CD14-positive monocyte (primary cell): ENCODE measurements around the gene NFKBIA. TPM values are rescaled to one million over a fixed set of nuclear protein-coding genes. Genes with fewer than 3 reads are reported as not detected.

Experiments used
- DNase-seq, 3 donors: peaks; one replicate each; pipeline ENCODE4 v3.0.0-alpha.2; 2011 to 2022
- H2AFZ ChIP-seq: 2 replicates; pipeline ENCODE4 v1.6.0; 2012; ENCODE audit warnings: mild to moderate bottlenecking, low read depth, low read length, inconsistent platforms; ENCODE audit not compliant: insufficient read depth, poor library complexity, severe bottlenecking
- H3K27ac ChIP-seq, 2 donors: 1 replicate in 1 of 2; 2 replicates in 1 of 2; pipeline ENCODE4 v1.5.1; 2012 to 2013; ENCODE audit warnings: low read length in 2 of 2, control low read depth in 1 of 2, inconsistent platforms in 1 of 2, low read depth in 1 of 2, mild to moderate bottlenecking in 1 of 2
- H3K27me3 ChIP-seq, 2 donors: one replicate each; pipeline versions ENCODE4 v1.6.0 to v1.6.1; 2011 to 2013; ENCODE audit warnings: low read length in 2 of 2; ENCODE audit not compliant: control insufficient read depth in 2 of 2, insufficient read depth in 2 of 2
- H3K36me3 ChIP-seq, 2 donors: replicated peaks in 1 of 2; 1 replicate in 1 of 2; 2 replicates in 1 of 2; pipeline versions ENCODE4 v1.5.1 to v1.6.1; 2012 to 2013; ENCODE audit warnings: low read length in 2 of 2, control low read depth in 1 of 2, inconsistent platforms in 1 of 2, mild to moderate bottlenecking in 1 of 2; ENCODE audit not compliant: insufficient read depth in 2 of 2, control insufficient read depth in 1 of 2
- H3K4me1 ChIP-seq, 2 donors: 1 replicate in 1 of 2; 2 replicates in 1 of 2; pipeline versions ENCODE4 v1.5.1 to v1.6.1; 2012 to 2013; ENCODE audit warnings: low read length in 2 of 2, control low read depth in 1 of 2, inconsistent platforms in 1 of 2, mild to moderate bottlenecking in 1 of 2, moderate library complexity in 1 of 2; ENCODE audit not compliant: insufficient read depth in 2 of 2, control insufficient read depth in 1 of 2
- H3K4me2 ChIP-seq: replicated peaks from 2 replicates; pipeline ENCODE3; 2012; ENCODE audit warnings: low read length, moderate library complexity, mild to moderate bottlenecking; ENCODE audit not compliant: poor library complexity, severe bottlenecking; ENCODE audit errors: extremely low read depth
- H3K4me3 ChIP-seq, 3 experiments: fragments of 200-600 bp in 1 of 3; sonication (generic) in 1 of 3; replicated peaks in 1 of 3; 1 replicate in 2 of 3; 2 replicates in 1 of 3; pipeline ENCODE4 v1.5.1; 2011 to 2013; ENCODE audit warnings: low read length in 3 of 3, mild to moderate bottlenecking in 3 of 3, control low read depth in 2 of 3, low read depth in 2 of 3, inconsistent platforms in 1 of 3, moderate library complexity in 1 of 3
- H3K79me2 ChIP-seq: 2 replicates; pipeline ENCODE4 v1.6.0; 2012; ENCODE audit warnings: mild to moderate bottlenecking, control low read depth, inconsistent platforms, low read length, moderate library complexity; ENCODE audit not compliant: insufficient read depth
- H3K9ac ChIP-seq: 2 replicates; pipeline ENCODE4 v1.6.0; 2017; ENCODE audit warnings: low read length, mild to moderate bottlenecking; ENCODE audit not compliant: insufficient read depth, poor library complexity, severe bottlenecking
- H3K9me3 ChIP-seq, 2 donors: replicated peaks in 1 of 2; 1 replicate in 1 of 2; 2 replicates in 1 of 2; pipeline versions ENCODE4 v1.5.1 to v1.6.1; 2012 to 2013; ENCODE audit warnings: low read length in 2 of 2, control low read depth in 1 of 2; ENCODE audit not compliant: control insufficient read depth in 1 of 2, insufficient read depth in 1 of 2
- H4K20me1 ChIP-seq: 2 replicates; pipeline ENCODE4 v1.6.0; 2012; ENCODE audit warnings: mild to moderate bottlenecking, low read length, control low read depth, moderate library complexity; ENCODE audit not compliant: insufficient read depth
- H3K27ac Mint-ChIP-seq, 7 donors: one replicate each; pipeline ENCODE4 v1.8.0; 2020; ENCODE audit warnings: mild to moderate bottlenecking in 7 of 7, mixed read lengths in 7 of 7, moderate library complexity in 6 of 7, inconsistent platforms in 2 of 7
- H3K27me3 Mint-ChIP-seq, 3 donors: one replicate each; pipeline ENCODE4 v1.8.0; 2021 to 2022; ENCODE audit warnings: low read depth in 3 of 3, mild to moderate bottlenecking in 3 of 3, mixed read lengths in 3 of 3, moderate library complexity in 3 of 3, inconsistent platforms in 1 of 3
- H3K36me3 Mint-ChIP-seq, 2 donors: one replicate each; pipeline ENCODE4 v1.8.0; 2020; ENCODE audit warnings: mixed read lengths in 2 of 2, inconsistent platforms in 1 of 2, mild to moderate bottlenecking in 1 of 2
- H3K4me1 Mint-ChIP-seq: one replicate; pipeline ENCODE4 v1.8.0; 2020; ENCODE audit warnings: mild to moderate bottlenecking, mixed read lengths
- H3K4me3 Mint-ChIP-seq, 2 donors: one replicate each; pipeline ENCODE4 v1.8.0; 2020; ENCODE audit warnings: mild to moderate bottlenecking in 2 of 2, mixed read lengths in 2 of 2, moderate library complexity in 1 of 2
- H3K9me3 Mint-ChIP-seq, 7 donors: one replicate each; pipeline ENCODE4 v1.8.0; 2020 to 2022; ENCODE audit warnings: mixed read lengths in 7 of 7, mild to moderate bottlenecking in 6 of 7, moderate library complexity in 6 of 7, inconsistent platforms in 2 of 7
- CTCF ChIP-seq: fragments of 200-600 bp; IDR thresholded peaks from one replicate; pipeline ENCODE4 v1.8.0; 2022; ENCODE audit warnings: antibody characterized with exemption, mild to moderate bottlenecking
- WGBS: methylation state at CpG from one replicate; pipeline ENCODE4 v1.1.5; 2013; ENCODE audit warnings: missing lambda C conversion rate; ENCODE audit not compliant: insufficient coverage; 5-methylcytosine and 5-hydroxymethylcytosine counted together
- intact Hi-C, 2 donors: fragments of 100-400 bp; cut with micrococcal nuclease; formaldehyde crosslinking; loops; one replicate each; pipeline versions ENCODE4 v1.15.0 to v1.15.1; 2023
- polyA plus RNA-seq, 3 donors: library from polyadenylated mRNA; depleted of rRNA in 1 of 3; unstranded in 2 of 3; stranded (reverse) in 1 of 3; fragments of 300-500 nt in 2 of 3; fragments of >200 nt in 1 of 3; fragmentation: Illumina TruSeq in 2 of 3; gene quantifications; 1 replicate in 2 of 3; 2 replicates in 1 of 3; pipeline ENCODE4 v1.2.3, GENCODE V29; 2012 to 2021

Gene NFKBIA
- polyA plus RNA-seq, 3 donors: 868 to 4,739 (median 935) TPM

GRCh38 chr14:35444104-35444503, 39.6 kb upstream of the NFKBIA start:
- no peaks in the 10 kb centered on the region for H3K79me2 ChIP-seq
- H4K20me1 ChIP-seq: no peaks in the 10 kb centered on the region
- no peak for DNase-seq
- intact Hi-C loops: no loop called here
- H3K4me3 ChIP-seq: no peak overlapping the region
- H3K9me3 Mint-ChIP-seq: peaks cover 0 to 7% (median 3%) of the 10 kb centered on the region in 7 donors
- no peak overlapping the region for H3K27ac Mint-ChIP-seq
- no peak for TF ChIP-seq CTCF
- peaks cover 1 to 7% (median 4%) of the 10 kb centered on the region in 3 donors for H3K27me3 Mint-ChIP-seq
- no peak overlapping the region for H2AFZ ChIP-seq
- H3K36me3 ChIP-seq: no peaks in the 10 kb centered on the region
- no peak overlapping the region for H3K4me2 ChIP-seq
- no peak overlapping the region for H3K4me3 Mint-ChIP-seq
- no peaks in the 10 kb centered on the region for H3K4me1 Mint-ChIP-seq
- H3K9me3 ChIP-seq: no peaks in the 10 kb centered on the region
- no peaks in the 10 kb centered on the region for H3K27me3 ChIP-seq
- H3K4me1 ChIP-seq: no peaks in the 10 kb centered on the region
- no CpG with 5 or more reads among the region's 1 CpG for WGBS
- H3K9ac ChIP-seq: no peak overlapping the region
- H3K36me3 Mint-ChIP-seq: no peaks in the 10 kb centered on the region
- no peak overlapping the region for H3K27ac ChIP-seq

DNA sequence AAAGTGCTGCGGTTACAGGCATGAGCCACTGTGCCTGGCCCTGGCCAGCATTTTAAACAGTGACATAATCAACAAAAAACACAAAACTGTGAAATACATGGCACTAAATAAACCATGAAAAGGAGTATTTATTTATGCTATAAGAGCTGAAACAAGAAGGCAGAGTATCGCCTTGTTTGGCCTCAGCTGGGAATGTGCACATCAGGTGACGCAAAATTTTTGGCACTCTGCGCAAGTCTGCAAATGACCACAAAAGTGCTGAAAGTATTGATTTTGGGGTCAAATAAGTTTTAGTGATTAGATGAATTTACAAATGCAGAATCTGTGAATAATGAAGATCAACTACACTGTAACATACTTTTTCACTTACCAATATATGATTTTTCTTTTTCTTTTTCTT, 36.6 kb upstream of the NFKBIA start:
- no peaks in the 10 kb centered on the region for H4K20me1 ChIP-seq
- 100% methylated on average over 2 of the region's 4 CpGs for WGBS

More for the DNA sequence above, 36.6 kb upstream of the NFKBIA start:
- no peaks in the 10 kb centered on the region for H3K9me3 ChIP-seq
- no peak overlapping the region for H3K27ac ChIP-seq
- H3K4me1 ChIP-seq: no peaks in the 10 kb centered on the region
- H3K4me3 ChIP-seq: no peak overlapping the region
- H3K79me2 ChIP-seq: no peaks in the 10 kb centered on the region
- TF ChIP-seq CTCF: no peak
- no peak overlapping the region for H2AFZ ChIP-seq
- no peak overlapping the region for H3K27ac Mint-ChIP-seq
- peaks cover 0 to 7% (median 4%) of the 10 kb centered on the region in 7 donors for H3K9me3 Mint-ChIP-seq
- no peaks in the 10 kb centered on the region for H3K36me3 ChIP-seq
- no peak for DNase-seq
- intact Hi-C loops: no loop called here
- H3K27me3 ChIP-seq: no peaks in the 10 kb centered on the region
- no peak overlapping the region for H3K9ac ChIP-seq
- no peaks in the 10 kb centered on the region for H3K4me1 Mint-ChIP-seq
- no peaks in the 10 kb centered on the region for H3K36me3 Mint-ChIP-seq
- H3K27me3 Mint-ChIP-seq: peaks cover 1 to 4% (median 2%) of the 10 kb centered on the region in 3 donors
- H3K4me3 Mint-ChIP-seq: no peak overlapping the region
- H3K4me2 ChIP-seq: no peak overlapping the region
